ENCODE results near the gene KANK2. TPM values are rescaled to one million over a fixed set of nuclear protein-coding genes. Genes with fewer than 3 reads are reported as not detected.

KANK2 gene
- total RNA-seq, 1 donor from 2014 or later, result 387 TPM

DNA sequence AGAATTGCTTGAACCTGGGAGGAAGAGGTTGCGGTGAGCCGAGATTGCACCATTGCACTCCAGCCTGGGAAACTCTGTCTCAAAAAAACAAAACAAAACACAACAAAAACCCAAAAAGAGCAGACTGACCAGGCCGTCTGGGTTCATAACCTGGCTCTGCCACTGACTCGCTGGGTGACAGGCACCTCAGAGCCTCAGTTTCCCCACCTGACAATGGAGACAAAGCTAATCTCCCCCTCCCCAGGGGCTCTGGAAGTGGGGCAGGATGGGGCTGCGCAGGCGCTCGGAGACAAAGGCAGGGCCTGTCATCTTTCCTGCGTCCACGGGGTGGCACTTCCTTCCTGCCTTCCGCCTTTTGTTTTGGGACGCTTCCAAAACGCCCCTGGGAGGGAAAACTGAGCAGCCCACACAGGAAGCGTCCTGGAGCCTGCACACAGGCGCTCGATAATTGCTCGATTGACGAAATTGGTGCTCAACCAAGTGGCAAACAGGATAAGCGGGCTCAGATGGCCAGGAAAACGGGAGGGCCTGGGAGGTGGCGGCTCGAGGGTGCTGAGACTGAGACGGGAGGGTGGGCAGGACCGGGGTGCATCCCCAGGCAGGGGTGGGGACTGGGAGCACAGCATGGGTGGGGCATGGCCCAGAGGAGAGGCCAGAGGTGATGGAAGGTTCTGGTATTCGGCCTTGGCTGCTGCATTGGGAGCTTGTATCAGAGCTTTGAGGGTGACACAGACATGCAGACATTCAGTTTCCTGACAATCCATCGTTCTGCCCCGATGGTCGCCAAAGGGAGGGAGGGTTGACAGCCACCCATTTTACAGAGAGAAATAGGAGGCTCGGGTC lies 59.6 kb downstream of the KANK2 start:
- peaks cover 56% of the 10 kb centered on the region for H3K4me1 Mint-ChIP-seq (ENCODE audit: unreplicated experiment)
- TF ChIP-seq, protein P1, sequence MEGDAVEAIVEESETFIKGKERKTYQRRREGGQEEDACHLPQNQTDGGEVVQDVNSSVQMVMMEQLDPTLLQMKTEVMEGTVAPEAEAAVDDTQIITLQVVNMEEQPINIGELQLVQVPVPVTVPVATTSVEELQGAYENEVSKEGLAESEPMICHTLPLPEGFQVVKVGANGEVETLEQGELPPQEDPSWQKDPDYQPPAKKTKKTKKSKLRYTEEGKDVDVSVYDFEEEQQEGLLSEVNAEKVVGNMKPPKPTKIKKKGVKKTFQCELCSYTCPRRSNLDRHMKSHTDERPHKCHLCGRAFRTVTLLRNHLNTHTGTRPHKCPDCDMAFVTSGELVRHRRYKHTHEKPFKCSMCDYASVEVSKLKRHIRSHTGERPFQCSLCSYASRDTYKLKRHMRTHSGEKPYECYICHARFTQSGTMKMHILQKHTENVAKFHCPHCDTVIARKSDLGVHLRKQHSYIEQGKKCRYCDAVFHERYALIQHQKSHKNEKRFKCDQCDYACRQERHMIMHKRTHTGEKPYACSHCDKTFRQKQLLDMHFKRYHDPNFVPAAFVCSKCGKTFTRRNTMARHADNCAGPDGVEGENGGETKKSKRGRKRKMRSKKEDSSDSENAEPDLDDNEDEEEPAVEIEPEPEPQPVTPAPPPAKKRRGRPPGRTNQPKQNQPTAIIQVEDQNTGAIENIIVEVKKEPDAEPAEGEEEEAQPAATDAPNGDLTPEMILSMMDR (IDR thresholded peaks at IDR 0.05), result peak; percentile 80
- H3K4me3 Mint-ChIP-seq (ENCODE audit: unreplicated experiment), result peak overlapping the region; percentile 38
- H3K27ac Mint-ChIP-seq (ENCODE audit: unreplicated experiment), result peak overlapping the region; percentile 99
- DNase-seq (ENCODE audit: extremely low spot score, unreplicated experiment), result peak; percentile 95
- no peaks in the 10 kb centered on the region for H3K27me3 Mint-ChIP-seq (ENCODE audit: unreplicated experiment)
- H3K36me3 Mint-ChIP-seq (ENCODE audit: unreplicated experiment), result peaks cover 4% of the 10 kb centered on the region
- H3K9me3 Mint-ChIP-seq (ENCODE audit: unreplicated experiment), result no peaks in the 10 kb centered on the region

DNA sequence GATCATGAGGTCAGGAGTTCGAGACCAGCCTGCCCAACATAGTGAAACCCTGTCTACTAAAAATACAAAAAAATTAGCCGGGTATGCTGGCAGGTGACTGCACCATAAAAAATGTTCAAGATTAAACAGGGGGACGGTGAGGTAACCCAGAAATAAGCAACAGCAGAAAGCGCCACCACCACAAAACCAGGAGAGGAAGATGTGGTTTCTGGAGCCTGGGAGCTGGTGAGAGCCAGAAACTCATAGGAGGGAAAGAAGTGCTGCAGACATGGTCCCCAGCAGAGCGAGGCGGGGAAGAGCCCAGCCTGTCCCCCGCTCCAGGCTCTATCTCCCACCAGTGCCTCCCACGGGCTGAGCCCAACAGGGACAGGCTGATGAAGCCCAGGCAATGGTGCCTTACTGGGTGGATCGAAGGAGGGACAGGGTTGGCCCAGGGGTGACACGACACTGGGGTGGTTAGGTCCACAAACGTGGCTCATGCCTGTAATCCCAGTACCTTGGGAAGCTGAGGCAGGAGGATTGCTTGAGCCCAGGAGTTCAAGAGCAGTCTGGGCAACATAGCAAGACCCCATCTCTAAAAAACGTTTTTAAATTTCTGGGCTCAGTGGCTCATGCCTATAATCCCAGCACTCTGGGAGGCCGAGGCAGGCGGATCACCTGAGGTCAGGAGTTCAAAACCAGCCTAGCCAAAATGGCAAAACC lies 60.8 kb downstream of the KANK2 start:
- no peaks in the 10 kb centered on the region for H3K9me3 Mint-ChIP-seq (ENCODE audit: unreplicated experiment)
- H3K4me3 Mint-ChIP-seq (ENCODE audit: unreplicated experiment), result no peak overlapping the region
- peaks cover 46% of the 10 kb centered on the region for H3K4me1 Mint-ChIP-seq (ENCODE audit: unreplicated experiment)
- TF ChIP-seq, protein P1 (IDR thresholded peaks at IDR 0.05), result no peak
- H3K27ac Mint-ChIP-seq (ENCODE audit: unreplicated experiment), result peak overlapping the region; percentile 99
- no peak for DNase-seq (ENCODE audit: extremely low spot score, unreplicated experiment)
- no peaks in the 10 kb centered on the region for H3K27me3 Mint-ChIP-seq (ENCODE audit: unreplicated experiment)
- H3K36me3 Mint-ChIP-seq (ENCODE audit: unreplicated experiment), result peaks cover 6% of the 10 kb centered on the region

DNA sequence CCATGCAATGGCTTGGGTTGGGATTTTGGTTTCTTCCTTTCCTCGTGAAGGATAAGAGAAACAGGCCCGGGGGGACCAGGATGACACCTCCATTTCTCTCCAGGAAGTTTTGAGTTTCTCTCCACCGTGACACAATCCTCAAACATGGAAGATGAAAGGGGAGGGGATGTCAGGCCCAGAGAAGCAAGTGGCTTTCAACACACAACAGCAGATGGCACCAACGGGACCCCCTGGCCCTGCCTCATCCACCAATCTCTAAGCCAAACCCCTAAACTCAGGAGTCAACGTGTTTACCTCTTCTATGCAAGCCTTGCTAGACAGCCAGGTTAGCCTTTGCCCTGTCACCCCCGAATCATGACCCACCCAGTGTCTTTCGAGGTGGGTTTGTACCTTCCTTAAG lies 65.9 kb downstream of the KANK2 start:
- DNase-seq (ENCODE audit: extremely low spot score, unreplicated experiment), result no peak
- TF ChIP-seq, protein P1 (IDR thresholded peaks at IDR 0.05), result no peak
- Mint-ChIP-seq H3K9me3 (ENCODE audit: unreplicated experiment) (no peaks in the 10 kb centered on the region), H3K27ac (ENCODE audit: unreplicated experiment) (peak overlapping the region; percentile 63), H3K36me3 (ENCODE audit: unreplicated experiment) (peaks cover 33% of the 10 kb centered on the region), H3K4me1 (ENCODE audit: unreplicated experiment) (peaks cover 12% of the 10 kb centered on the region), H3K4me3 (ENCODE audit: unreplicated experiment) (no peak overlapping the region), H3K27me3 (ENCODE audit: unreplicated experiment) (no peaks in the 10 kb centered on the region)

DNA sequence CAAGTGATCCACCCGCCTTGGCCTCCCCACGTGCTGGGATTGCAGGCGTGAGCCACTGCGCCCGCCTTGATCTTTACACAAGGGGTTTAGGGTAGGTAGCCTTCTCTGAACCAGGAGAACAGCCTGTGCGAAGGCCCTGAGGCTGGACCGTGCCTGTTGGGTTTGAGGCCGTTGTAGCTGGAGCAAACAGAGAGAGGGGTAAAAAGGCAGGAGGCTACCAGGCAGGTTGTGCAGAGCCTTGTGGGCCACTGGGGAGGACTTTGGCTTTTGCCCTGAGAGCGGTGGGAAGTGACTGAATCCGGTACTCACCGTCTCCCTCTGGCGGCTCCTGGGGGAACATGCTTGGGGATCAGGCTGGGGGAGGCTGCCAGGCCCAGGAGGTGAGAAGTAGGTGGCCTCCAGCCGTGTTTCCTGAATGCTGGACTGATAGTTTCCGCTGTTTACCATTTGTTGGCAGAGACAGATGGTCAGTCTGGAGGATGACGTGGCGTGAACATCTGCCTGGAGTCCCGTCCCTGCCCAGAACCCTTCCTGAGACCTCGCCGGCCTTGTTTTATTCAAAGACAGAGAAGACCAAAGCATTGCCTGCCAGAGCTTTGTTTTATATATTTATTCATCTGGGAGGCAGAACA lies 66.4 kb downstream of the KANK2 start:
- TF ChIP-seq, protein P1 (IDR thresholded peaks at IDR 0.05), result peak; percentile 83
- Mint-ChIP-seq H3K36me3 (ENCODE audit: unreplicated experiment) (peaks cover 36% of the 10 kb centered on the region), H3K27ac (ENCODE audit: unreplicated experiment) (peak overlapping the region; percentile 65), H3K27me3 (ENCODE audit: unreplicated experiment) (no peaks in the 10 kb centered on the region), H3K4me1 (ENCODE audit: unreplicated experiment) (peaks cover 11% of the 10 kb centered on the region), H3K9me3 (ENCODE audit: unreplicated experiment) (no peaks in the 10 kb centered on the region), H3K4me3 (ENCODE audit: unreplicated experiment) (no peak overlapping the region)
- peak; percentile 92 for DNase-seq (ENCODE audit: extremely low spot score, unreplicated experiment)

DNA sequence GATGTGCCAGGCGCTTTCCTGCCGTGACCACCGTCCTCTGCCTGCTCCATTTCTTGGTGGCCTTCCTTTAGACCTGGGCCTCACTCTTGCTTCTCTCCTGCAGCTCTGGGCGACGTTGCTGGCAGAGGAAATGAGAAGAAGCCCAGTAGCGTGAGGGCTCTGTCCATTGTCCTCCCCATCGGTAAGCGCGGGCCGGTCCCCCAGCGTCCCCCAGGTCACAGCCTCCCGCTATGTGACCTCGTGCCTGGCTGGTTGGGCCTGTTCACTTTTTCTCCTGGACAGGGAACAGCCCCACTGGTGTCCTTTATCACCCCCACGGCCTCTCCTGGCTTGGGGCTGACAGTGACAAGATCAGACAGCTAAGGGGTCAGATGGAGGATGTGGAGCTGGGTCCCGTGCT lies 69.4 kb downstream of the KANK2 start:
- Mint-ChIP-seq H3K4me1 (ENCODE audit: unreplicated experiment) (peaks cover 11% of the 10 kb centered on the region), H3K36me3 (ENCODE audit: unreplicated experiment) (peaks cover 39% of the 10 kb centered on the region), H3K9me3 (ENCODE audit: unreplicated experiment) (no peaks in the 10 kb centered on the region), H3K27me3 (ENCODE audit: unreplicated experiment) (no peaks in the 10 kb centered on the region), H3K27ac (ENCODE audit: unreplicated experiment) (no peak overlapping the region), H3K4me3 (ENCODE audit: unreplicated experiment) (no peak overlapping the region)
- TF ChIP-seq, protein P1 (IDR thresholded peaks at IDR 0.05), result no peak
- DNase-seq (ENCODE audit: extremely low spot score, unreplicated experiment), result no peak
